Large intestine (tissue), 12 donors: ENCODE results near the gene DHRS7B. TPM values are rescaled to one million over a fixed set of nuclear protein-coding genes. Genes with fewer than 3 reads are reported as not detected.
"Not testable (repeated sequence)": the region's sequence is repeated elsewhere in the genome, so short reads cannot be mapped to it uniquely, and the experiment has no call there.

ENCODE experiments used
- DNase-seq, 2 donors: peaks; one replicate each; pipeline versions ENCODE4 v3.0.0 to v3.0.0-alpha.2; 2013
- H3K27ac ChIP-seq: one replicate; pipeline ENCODE4 v1.5.1; 2013; ENCODE audit warnings: low read length
- H3K27me3 ChIP-seq: 2 replicates; pipeline ENCODE4 v1.6.1; 2013; ENCODE audit warnings: low read length; ENCODE audit not compliant: control insufficient read depth, insufficient read depth
- H3K36me3 ChIP-seq: 2 replicates; pipeline ENCODE4 v1.6.1; 2013; ENCODE audit warnings: low read length; ENCODE audit not compliant: control insufficient read depth, insufficient read depth
- H3K4me1 ChIP-seq: one replicate; pipeline ENCODE4 v1.6.1; 2013; ENCODE audit warnings: low read length; ENCODE audit not compliant: control insufficient read depth, insufficient read depth
- H3K4me3 ChIP-seq: one replicate; pipeline ENCODE4 v1.5.1; 2013; ENCODE audit warnings: low read length
- H3K9me3 ChIP-seq: one replicate; pipeline ENCODE4 v1.6.1; 2013; ENCODE audit warnings: mild to moderate bottlenecking, low read depth, low read length, moderate library complexity; ENCODE audit not compliant: control insufficient read depth
- WGBS: methylation state at CpG from one replicate; pipeline ENCODE4 v1.1.5; 2013; ENCODE audit warnings: low lambda C conversion rate; ENCODE audit not compliant: insufficient coverage; 5-methylcytosine and 5-hydroxymethylcytosine counted together
- long read RNA-seq, 11 donors: transcript quantifications; one replicate each; lab custom pipeline, GENCODE V29; 2026
- polyA plus RNA-seq: library from polyadenylated mRNA; unstranded; fragments of 120-200 nt; gene quantifications from one replicate; pipeline ENCODE4 v1.2.1, GENCODE V29; 2013

DHRS7B gene, protein sequence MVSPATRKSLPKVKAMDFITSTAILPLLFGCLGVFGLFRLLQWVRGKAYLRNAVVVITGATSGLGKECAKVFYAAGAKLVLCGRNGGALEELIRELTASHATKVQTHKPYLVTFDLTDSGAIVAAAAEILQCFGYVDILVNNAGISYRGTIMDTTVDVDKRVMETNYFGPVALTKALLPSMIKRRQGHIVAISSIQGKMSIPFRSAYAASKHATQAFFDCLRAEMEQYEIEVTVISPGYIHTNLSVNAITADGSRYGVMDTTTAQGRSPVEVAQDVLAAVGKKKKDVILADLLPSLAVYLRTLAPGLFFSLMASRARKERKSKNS
- polyA plus RNA-seq, result 29.2 TPM
- long read RNA-seq, donor 1, transcript DHRS7B-202 (7 exons, 2,175 nt), result major isoform, 9 of 12 reads
- long read RNA-seq, donor 1, partial matches to known transcripts, result 0 of 12 reads
- long read RNA-seq, donor 1, other reads (novel, unspliced or antisense), result 0 of 12 reads
- long read RNA-seq, donor 2, transcript DHRS7B-201 (6 exons, 1,567 nt), result minor isoform, 5 of 18 reads
- long read RNA-seq, donor 2, transcript DHRS7B-202 (7 exons, 2,175 nt), result major isoform, 13 of 18 reads
- long read RNA-seq, donor 2, partial matches to known transcripts, result 0 of 18 reads
- long read RNA-seq, donor 2, other reads (novel, unspliced or antisense), result 0 of 18 reads
- long read RNA-seq, donor 3, result 0 reads
- long read RNA-seq, donor 4, partial matches to known transcripts, result 0 of 2 reads
- long read RNA-seq, donor 4, other reads (novel, unspliced or antisense), result 0 of 2 reads
- long read RNA-seq, donor 5, transcript DHRS7B-202 (7 exons, 2,175 nt), result major isoform, 6 of 7 reads
- long read RNA-seq, donor 5, partial matches to known transcripts, result 0 of 7 reads
- long read RNA-seq, donor 5, other reads (novel, unspliced or antisense), result 0 of 7 reads
- long read RNA-seq, donor 6, transcript DHRS7B-201 (6 exons, 1,567 nt), result minor isoform, 5 of 30 reads
- long read RNA-seq, donor 6, transcript DHRS7B-202 (7 exons, 2,175 nt), result major isoform, 11 of 30 reads
- long read RNA-seq, donor 6, partial matches to known transcripts, result 14 of 30 reads
- long read RNA-seq, donor 6, other reads (novel, unspliced or antisense), result 0 of 30 reads
- long read RNA-seq, donor 7, transcript DHRS7B-202 (7 exons, 2,175 nt), result major isoform, 5 of 7 reads
- long read RNA-seq, donor 7, partial matches to known transcripts, result 0 of 7 reads
- long read RNA-seq, donor 7, other reads (novel, unspliced or antisense), result 0 of 7 reads
- long read RNA-seq, donor 8, transcript DHRS7B-201 (6 exons, 1,567 nt), result minor isoform, 5 of 41 reads
- long read RNA-seq, donor 8, transcript DHRS7B-202 (7 exons, 2,175 nt), result major isoform, 11 of 41 reads
- long read RNA-seq, donor 8, partial matches to known transcripts, result 24 of 41 reads
- long read RNA-seq, donor 8, other reads (novel, unspliced or antisense), result 0 of 41 reads
- long read RNA-seq, donor 9, transcript DHRS7B-202 (7 exons, 2,175 nt), result major isoform, 11 of 29 reads
- long read RNA-seq, donor 9, partial matches to known transcripts, result 14 of 29 reads
- long read RNA-seq, donor 9, other reads (novel, unspliced or antisense), result 0 of 29 reads
- long read RNA-seq, donor 10, transcript DHRS7B-202 (7 exons, 2,175 nt), result major isoform, 14 of 69 reads
- long read RNA-seq, donor 10, partial matches to known transcripts, result 8 of 69 reads
- long read RNA-seq, donor 10, other reads (novel, unspliced or antisense), result 44 of 69 reads
- long read RNA-seq, donor 11, transcript DHRS7B-202 (7 exons, 2,175 nt), result major isoform, 11 of 17 reads
- long read RNA-seq, donor 11, partial matches to known transcripts, result 5 of 17 reads
- long read RNA-seq, donor 11, other reads (novel, unspliced or antisense), result 0 of 17 reads

DNA sequence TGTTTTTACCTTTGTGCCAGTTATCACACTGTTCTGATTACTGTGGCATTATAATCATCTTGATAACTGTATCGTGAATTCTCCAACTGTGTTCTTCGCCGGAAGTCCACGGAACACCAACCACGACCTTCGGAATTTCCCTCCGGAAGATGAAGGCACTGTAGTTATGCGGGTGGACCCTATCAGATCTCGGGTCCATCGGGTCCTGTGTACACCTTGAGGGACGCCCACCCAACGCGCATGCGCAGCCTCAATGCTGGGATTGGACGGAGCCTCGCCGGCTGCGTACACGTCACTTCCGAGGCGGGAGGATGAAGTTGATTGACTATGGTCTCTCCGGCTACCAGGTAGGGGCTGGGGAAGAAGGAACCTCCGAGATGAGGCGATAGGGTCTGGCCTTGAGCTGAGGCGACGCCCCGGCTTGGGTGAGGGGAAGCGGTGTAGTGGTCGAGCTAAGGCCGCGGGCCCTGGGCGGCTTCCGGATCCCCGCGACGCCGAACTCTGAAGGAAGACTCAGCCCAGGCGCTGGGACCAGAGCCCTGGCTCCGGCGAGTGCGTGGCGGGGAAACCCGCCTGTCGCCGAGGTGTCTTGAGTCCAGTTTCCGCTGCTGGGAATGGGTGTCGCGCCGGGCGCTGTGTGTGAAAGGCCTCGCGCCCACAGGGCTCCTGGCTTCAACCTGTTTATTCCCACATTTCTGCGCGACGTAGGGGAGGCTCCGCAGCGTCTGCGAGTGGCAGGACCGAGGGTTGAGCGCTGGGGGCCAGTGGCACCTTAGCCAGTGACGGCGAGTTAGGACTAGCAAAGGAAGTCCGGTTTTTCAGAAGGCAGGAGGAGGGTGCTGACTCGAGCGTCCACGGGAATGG lies at the start of gene DHRS7B:
Gene DHRS7B (plus strand): TSS at position 320 of the 864 bp plus-strand sequence. CDS start 8 bp downstream, at position 328.
- Histone ChIP-seq H3K4me3 (peak within 1 kb of the TSS; percentile 89), H3K4me1 (no peaks in the 10 kb centered on the region), H3K27me3 (no peaks in the 10 kb centered on the region), H3K27ac (peak within 1 kb of the TSS; percentile 93), H3K36me3 (no peaks in the 10 kb centered on the region), H3K9me3 (no peaks in the 10 kb centered on the region)
- DNase-seq, result peak; percentile 98
- no CpG with 5 or more reads among the region's 66 CpGs for WGBS

DNA sequence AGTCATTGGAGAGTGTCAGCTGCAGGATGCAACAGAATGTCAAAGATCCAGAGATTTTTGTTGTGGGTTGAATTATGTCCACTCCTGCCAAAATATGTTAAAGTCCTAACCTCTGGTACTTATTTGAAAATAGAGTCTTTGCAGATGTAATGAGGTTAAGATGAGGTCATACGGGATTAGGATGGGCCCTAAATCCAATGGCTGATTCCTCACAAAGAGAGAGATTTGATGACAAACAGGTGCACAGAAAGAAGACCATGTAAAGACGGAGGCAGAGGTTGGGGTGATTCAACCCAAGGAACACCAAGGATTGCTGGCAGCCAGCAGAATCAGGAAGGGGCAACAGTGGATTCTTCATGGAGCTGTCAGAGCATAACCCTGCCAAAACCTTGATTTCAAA lies 49.5 kb upstream of the DHRS7B start:
- DNase-seq, result no peak
- Histone ChIP-seq H3K27me3 (peaks cover 2% of the 10 kb centered on the region), H3K4me3 (no peak overlapping the region), H3K36me3 (no peaks in the 10 kb centered on the region), H3K4me1 (no peaks in the 10 kb centered on the region), H3K27ac (no peak overlapping the region), H3K9me3 (no peaks in the 10 kb centered on the region)
- WGBS, result 100% methylated on average over 1 of the region's 2 CpGs

DNA sequence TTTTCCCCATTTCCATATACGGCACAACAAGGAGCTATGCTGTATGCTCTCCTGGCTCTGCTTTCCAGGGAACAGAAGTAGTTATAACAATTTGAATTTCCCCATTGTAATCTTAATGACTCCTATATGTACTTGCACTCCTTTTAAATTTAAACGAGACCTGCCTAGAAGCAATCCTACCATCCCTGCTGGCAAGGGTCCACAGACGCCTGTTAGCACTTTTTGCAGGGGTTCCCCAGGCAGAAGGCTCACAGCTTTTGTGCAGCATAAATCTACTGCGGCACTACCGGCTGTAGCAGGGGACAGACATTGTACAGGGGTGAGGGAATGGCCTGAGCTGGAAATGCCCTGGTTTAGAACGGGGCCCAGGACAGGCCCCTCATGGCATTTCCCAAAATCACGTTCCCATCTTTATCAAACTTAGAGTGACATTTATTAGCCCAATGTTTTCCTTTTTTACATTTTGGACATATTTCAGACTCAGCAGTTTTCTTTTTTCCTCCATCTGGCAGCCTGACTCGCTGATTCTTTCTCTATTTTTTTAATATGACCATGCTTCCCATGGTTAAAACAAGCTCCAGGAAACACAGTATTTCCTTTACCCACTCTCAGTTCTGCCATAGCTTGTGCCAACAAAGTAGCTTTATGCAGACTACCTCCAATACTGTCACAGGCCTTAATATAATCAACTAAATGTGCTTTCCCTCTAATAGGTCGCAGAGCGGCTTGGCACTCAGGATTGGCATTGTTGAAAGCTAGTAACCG lies 48.6 kb upstream of the DHRS7B start:
- WGBS, result 89% methylated on average over 4 of the region's 11 CpGs
- H3K36me3 ChIP-seq, result no peaks in the 10 kb centered on the region
- H3K4me1 ChIP-seq, result no peaks in the 10 kb centered on the region
- H3K27me3 ChIP-seq, result peaks cover 2% of the 10 kb centered on the region
- DNase-seq, result no peak
- H3K27ac ChIP-seq, result no peak overlapping the region
- H3K9me3 ChIP-seq, result no peaks in the 10 kb centered on the region
- no peak overlapping the region for H3K4me3 ChIP-seq

DNA sequence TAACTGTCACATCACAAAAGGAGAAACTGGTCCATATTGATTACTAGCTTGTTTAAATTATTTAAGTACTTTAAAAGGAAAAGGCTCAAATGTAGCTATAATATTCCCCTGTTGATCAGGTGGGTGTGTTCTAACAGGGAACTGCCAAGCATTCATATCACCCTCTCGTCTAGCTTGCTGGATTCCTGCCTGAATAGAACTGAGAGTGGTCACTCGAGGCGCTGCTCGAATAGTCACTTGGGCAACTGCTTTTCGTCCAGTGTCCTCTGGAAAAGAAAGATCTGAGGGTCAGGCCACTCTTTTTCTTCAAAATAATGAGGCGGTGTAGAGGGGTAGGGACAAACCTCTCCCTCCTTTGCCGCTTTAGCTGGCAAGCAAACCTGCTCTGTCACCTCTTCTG lies 47.6 kb upstream of the DHRS7B start:
- H3K27ac ChIP-seq, result no peak overlapping the region
- no CpG with 5 or more reads among the region's 7 CpGs for WGBS
- DNase-seq, result no peak
- peaks cover 2% of the 10 kb centered on the region for H3K27me3 ChIP-seq
- H3K4me1 ChIP-seq, result no peaks in the 10 kb centered on the region
- H3K4me3 ChIP-seq, result no peak overlapping the region
- no peaks in the 10 kb centered on the region for H3K9me3 ChIP-seq
- H3K36me3 ChIP-seq, result no peaks in the 10 kb centered on the region

DNA sequence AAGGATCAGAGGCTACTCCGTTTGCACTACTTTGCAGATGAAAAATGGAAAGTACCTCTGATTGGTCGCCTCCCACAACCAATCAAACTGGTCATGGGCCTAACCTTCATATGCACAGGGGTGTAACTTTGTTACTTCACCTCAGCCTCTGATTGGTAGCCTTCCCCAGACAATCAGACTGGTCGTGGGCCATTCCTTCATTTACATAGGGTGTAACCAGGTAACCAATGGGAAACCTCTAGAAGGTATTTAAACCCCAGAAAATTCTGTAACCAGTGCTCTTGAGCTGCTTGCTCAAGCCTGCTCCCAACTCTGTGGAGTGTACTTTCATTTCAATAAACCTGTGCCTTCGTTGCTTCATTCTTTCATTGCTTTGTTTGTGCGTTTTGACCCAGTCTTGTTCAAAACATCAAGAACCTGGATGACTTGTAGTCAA lies 44.7 kb upstream of the DHRS7B start:
- Histone ChIP-seq H3K9me3 (peaks cover 4% of the 10 kb centered on the region), H3K4me1 (no peaks in the 10 kb centered on the region), H3K27ac (no peak overlapping the region), H3K4me3 (no peak overlapping the region), H3K36me3 (no peaks in the 10 kb centered on the region), H3K27me3 (peaks cover 2% of the 10 kb centered on the region)
- DNase-seq, result no peak
- 100% methylated on average over 1 of the region's 5 CpGs for WGBS

DNA sequence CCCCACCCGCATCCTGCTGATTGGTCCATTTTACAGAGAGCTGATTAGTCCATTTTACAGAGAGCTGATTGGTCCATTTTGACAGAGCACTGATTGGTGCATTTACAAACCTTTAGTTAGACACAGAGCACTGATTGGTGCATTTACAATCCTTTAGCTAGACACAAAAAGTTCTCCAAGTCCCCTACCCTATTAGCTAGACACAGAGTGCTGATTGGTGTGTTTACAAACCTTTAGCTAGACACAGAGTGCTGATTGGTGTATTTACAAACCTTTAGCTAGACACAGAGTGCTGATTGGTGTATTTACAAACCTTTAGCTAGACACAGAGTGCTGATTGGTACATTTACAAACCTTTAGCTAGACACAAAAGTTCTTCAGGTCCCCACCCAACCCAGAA lies 41.5 kb upstream of the DHRS7B start:
- H3K27me3 ChIP-seq, H3K27ac ChIP-seq, DNase-seq, H3K4me1 ChIP-seq, H3K9me3 ChIP-seq, H3K36me3 ChIP-seq, H3K4me3 ChIP-seq: not testable (repeated sequence)
- no CpG with 5 or more reads among the region's 1 CpG for WGBS

DNA sequence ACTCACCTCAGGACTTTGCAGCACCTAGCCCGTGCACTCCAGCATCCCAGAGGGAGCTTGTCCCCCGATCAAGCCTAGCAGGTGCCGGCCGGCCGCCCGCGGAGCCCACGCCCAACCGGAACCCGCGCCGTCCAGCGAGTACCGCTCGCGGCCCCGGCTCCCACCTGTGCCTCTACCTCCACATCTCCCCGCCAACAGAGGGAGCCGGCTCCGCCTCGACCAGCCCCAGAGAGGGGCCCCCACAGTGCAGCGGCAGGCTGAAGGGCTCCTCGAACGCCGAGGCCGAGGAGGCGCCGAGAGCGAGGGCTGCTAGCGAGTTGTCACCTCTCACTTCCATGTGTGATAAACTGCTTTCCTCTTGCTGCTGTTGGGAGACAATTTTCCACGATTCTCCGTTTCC lies 41.1 kb upstream of the DHRS7B start:
- no peak for DNase-seq
- Histone ChIP-seq H3K4me1 (no peaks in the 10 kb centered on the region), H3K4me3 (no peak overlapping the region), H3K27me3 (no peaks in the 10 kb centered on the region), H3K27ac (no peak overlapping the region), H3K36me3 (no peaks in the 10 kb centered on the region), H3K9me3 (peaks cover 4% of the 10 kb centered on the region)
- 88% methylated on average over 2 of the region's 32 CpGs for WGBS

DNA sequence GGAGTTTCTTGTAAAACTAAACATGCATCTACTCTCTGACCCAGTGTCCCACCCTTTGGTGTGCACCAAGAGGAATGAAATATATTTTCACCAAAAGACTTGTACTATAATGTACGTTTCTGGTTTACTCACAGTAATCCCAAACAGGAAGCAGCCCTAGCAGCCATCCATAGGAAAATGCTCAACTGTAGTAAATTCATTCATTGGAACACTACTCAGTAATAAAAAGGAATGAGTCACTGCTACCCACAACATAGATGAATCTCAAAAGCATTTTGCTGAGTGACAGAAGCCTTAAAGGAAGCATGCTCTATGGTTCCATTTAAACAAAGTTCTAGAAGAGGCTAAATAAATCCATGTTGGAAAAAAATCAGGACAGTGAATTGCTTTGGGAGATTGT lies 37.6 kb upstream of the DHRS7B start:
- H3K27me3 ChIP-seq, result no peaks in the 10 kb centered on the region
- H3K27ac ChIP-seq, result no peak overlapping the region
- no peak for DNase-seq
- no peaks in the 10 kb centered on the region for H3K36me3 ChIP-seq
- H3K9me3 ChIP-seq, result peaks cover 4% of the 10 kb centered on the region
- H3K4me3 ChIP-seq, result no peak overlapping the region
- H3K4me1 ChIP-seq, result no peaks in the 10 kb centered on the region
- WGBS, result no CpG with 5 or more reads among the region's 1 CpG
